ENCODE data around the gene ANKRD17. TPM values are rescaled to one million over a fixed set of nuclear protein-coding genes. Genes with fewer than 3 reads are reported as not detected.

The ANKRD17 gene
- polyA plus RNA-seq, 2 donors = 9.6 to 14.8 TPM

GRCh38 chr4:73248821-73249220 is 9.8 kb downstream of the ANKRD17 start:
- no peaks in the 10 kb centered on the region for H3K36me3 ChIP-seq (ENCODE audit: control insufficient read depth in 2 of 2, insufficient read depth in 2 of 2, low read length in 1 of 2)
- no peaks in the 10 kb centered on the region for H3K9me3 ChIP-seq (ENCODE audit: control insufficient read depth in 2 of 2, insufficient read depth in 1 of 2, low read depth in 1 of 2, low read length in 1 of 2)
- no peak overlapping the region for H3K4me3 ChIP-seq (ENCODE audit: low read depth in 1 of 2, low read length in 2 of 2)
- H3K4me1 ChIP-seq (ENCODE audit: control insufficient read depth in 2 of 2, insufficient read depth in 2 of 2, low read length in 1 of 2) = no peaks in the 10 kb centered on the region
- H3K27ac ChIP-seq (ENCODE audit: low read depth in 2 of 2, low read length in 1 of 2) = no peak overlapping the region
- no peaks in the 10 kb centered on the region for H3K27me3 ChIP-seq (ENCODE audit: control insufficient read depth in 1 of 2, insufficient read depth in 2 of 2, low read length in 2 of 2)

GRCh38 chr4:73248416-73248815 is 10.2 kb downstream of the ANKRD17 start:
- Histone ChIP-seq H3K27me3 (ENCODE audit: control insufficient read depth in 1 of 2, insufficient read depth in 2 of 2, low read length in 2 of 2) (no peaks in the 10 kb centered on the region), H3K9me3 (ENCODE audit: control insufficient read depth in 2 of 2, insufficient read depth in 1 of 2, low read depth in 1 of 2, low read length in 1 of 2) (no peaks in the 10 kb centered on the region), H3K4me1 (ENCODE audit: control insufficient read depth in 2 of 2, insufficient read depth in 2 of 2, low read length in 1 of 2) (no peaks in the 10 kb centered on the region), H3K36me3 (ENCODE audit: control insufficient read depth in 2 of 2, insufficient read depth in 2 of 2, low read length in 1 of 2) (no peaks in the 10 kb centered on the region), H3K4me3 (ENCODE audit: low read depth in 1 of 2, low read length in 2 of 2) (no peak overlapping the region), H3K27ac (ENCODE audit: low read depth in 2 of 2, low read length in 1 of 2) (no peak overlapping the region)
- WGBS, 2 donors = 79 to 94% methylated on average over 1 of the region's 1 CpG

- no peak overlapping the region for H3K4me3 ChIP-seq (ENCODE audit: low read depth in 1 of 2, low read length in 2 of 2)
- no peaks in the 10 kb centered on the region for H3K4me1 ChIP-seq (ENCODE audit: control insufficient read depth in 2 of 2, insufficient read depth in 2 of 2, low read length in 1 of 2)
- H3K27ac ChIP-seq (ENCODE audit: low read depth in 2 of 2, low read length in 1 of 2) = no peak overlapping the region
- H3K9me3 ChIP-seq (ENCODE audit: control insufficient read depth in 2 of 2, insufficient read depth in 1 of 2, low read depth in 1 of 2, low read length in 1 of 2) = no peaks in the 10 kb centered on the region
- no peaks in the 10 kb centered on the region for H3K36me3 ChIP-seq (ENCODE audit: control insufficient read depth in 2 of 2, insufficient read depth in 2 of 2, low read length in 1 of 2)
- H3K27me3 ChIP-seq (ENCODE audit: control insufficient read depth in 1 of 2, insufficient read depth in 2 of 2, low read length in 2 of 2) = no peaks in the 10 kb centered on the region
Measured at GRCh38 chr4:73247100-73247499, 11.5 kb downstream of the ANKRD17 start.

- no peak overlapping the region for H3K27ac ChIP-seq (ENCODE audit: low read depth in 2 of 2, low read length in 1 of 2)
- H3K4me1 ChIP-seq (ENCODE audit: control insufficient read depth in 2 of 2, insufficient read depth in 2 of 2, low read length in 1 of 2) = no peaks in the 10 kb centered on the region
- H3K9me3 ChIP-seq (ENCODE audit: control insufficient read depth in 2 of 2, insufficient read depth in 1 of 2, low read depth in 1 of 2, low read length in 1 of 2) = no peaks in the 10 kb centered on the region
- WGBS, 2 donors = 83 to 88% methylated on average over 2 of the region's 2 CpGs
- H3K36me3 ChIP-seq (ENCODE audit: control insufficient read depth in 2 of 2, insufficient read depth in 2 of 2, low read length in 1 of 2) = no peaks in the 10 kb centered on the region
- no peak overlapping the region for H3K4me3 ChIP-seq (ENCODE audit: low read depth in 1 of 2, low read length in 2 of 2)
- H3K27me3 ChIP-seq (ENCODE audit: control insufficient read depth in 1 of 2, insufficient read depth in 2 of 2, low read length in 2 of 2) = no peaks in the 10 kb centered on the region
Measured at GRCh38 chr4:73245955-73246354, 12.6 kb downstream of the ANKRD17 start.

GRCh38 chr4:73244945-73245601 is 13.5 kb downstream of the ANKRD17 start:
- Histone ChIP-seq H3K4me1 (ENCODE audit: control insufficient read depth in 2 of 2, insufficient read depth in 2 of 2, low read length in 1 of 2) (no peaks in the 10 kb centered on the region), H3K27me3 (ENCODE audit: control insufficient read depth in 1 of 2, insufficient read depth in 2 of 2, low read length in 2 of 2) (no peaks in the 10 kb centered on the region), H3K27ac (ENCODE audit: low read depth in 2 of 2, low read length in 1 of 2) (no peak overlapping the region), H3K4me3 (ENCODE audit: low read depth in 1 of 2, low read length in 2 of 2) (no peak overlapping the region), H3K9me3 (ENCODE audit: control insufficient read depth in 2 of 2, insufficient read depth in 1 of 2, low read depth in 1 of 2, low read length in 1 of 2) (no peaks in the 10 kb centered on the region), H3K36me3 (ENCODE audit: control insufficient read depth in 2 of 2, insufficient read depth in 2 of 2, low read length in 1 of 2) (no peaks in the 10 kb centered on the region)
- WGBS, 2 donors = 85 to 92% methylated on average over 4 of the region's 4 CpGs

GRCh38 chr4:73237044-73237443 is 21.6 kb downstream of the ANKRD17 start:
- no peak overlapping the region for H3K4me3 ChIP-seq (ENCODE audit: low read depth in 1 of 2, low read length in 2 of 2)
- no peaks in the 10 kb centered on the region for H3K4me1 ChIP-seq (ENCODE audit: control insufficient read depth in 2 of 2, insufficient read depth in 2 of 2, low read length in 1 of 2)
- H3K9me3 ChIP-seq (ENCODE audit: control insufficient read depth in 2 of 2, insufficient read depth in 1 of 2, low read depth in 1 of 2, low read length in 1 of 2) = no peaks in the 10 kb centered on the region
- no peaks in the 10 kb centered on the region for H3K36me3 ChIP-seq (ENCODE audit: control insufficient read depth in 2 of 2, insufficient read depth in 2 of 2, low read length in 1 of 2)
- 86 to 88% methylated on average over 2 of the region's 2 CpGs for WGBS, 2 donors
- no peaks in the 10 kb centered on the region for H3K27me3 ChIP-seq (ENCODE audit: control insufficient read depth in 1 of 2, insufficient read depth in 2 of 2, low read length in 2 of 2)
- no peak overlapping the region for H3K27ac ChIP-seq (ENCODE audit: low read depth in 2 of 2, low read length in 1 of 2)

- H3K27me3 ChIP-seq (ENCODE audit: control insufficient read depth in 1 of 2, insufficient read depth in 2 of 2, low read length in 2 of 2) = no peaks in the 10 kb centered on the region
- H3K27ac ChIP-seq (ENCODE audit: low read depth in 2 of 2, low read length in 1 of 2) = no peak overlapping the region
- H3K9me3 ChIP-seq (ENCODE audit: control insufficient read depth in 2 of 2, insufficient read depth in 1 of 2, low read depth in 1 of 2, low read length in 1 of 2) = no peaks in the 10 kb centered on the region
- 95 to 97% methylated on average over 1 of the region's 1 CpG for WGBS, 2 donors
- H3K4me1 ChIP-seq (ENCODE audit: control insufficient read depth in 2 of 2, insufficient read depth in 2 of 2, low read length in 1 of 2) = no peaks in the 10 kb centered on the region
- H3K4me3 ChIP-seq (ENCODE audit: low read depth in 1 of 2, low read length in 2 of 2) = no peak overlapping the region
- no peaks in the 10 kb centered on the region for H3K36me3 ChIP-seq (ENCODE audit: control insufficient read depth in 2 of 2, insufficient read depth in 2 of 2, low read length in 1 of 2)
Measured at GRCh38 chr4:73236151-73236550, 22.4 kb downstream of the ANKRD17 start.

- H3K36me3 ChIP-seq (ENCODE audit: control insufficient read depth in 2 of 2, insufficient read depth in 2 of 2, low read length in 1 of 2) = no peaks in the 10 kb centered on the region
- H3K9me3 ChIP-seq (ENCODE audit: control insufficient read depth in 2 of 2, insufficient read depth in 1 of 2, low read depth in 1 of 2, low read length in 1 of 2) = no peaks in the 10 kb centered on the region
- no peak overlapping the region for H3K4me3 ChIP-seq (ENCODE audit: low read depth in 1 of 2, low read length in 2 of 2)
- H3K4me1 ChIP-seq (ENCODE audit: control insufficient read depth in 2 of 2, insufficient read depth in 2 of 2, low read length in 1 of 2) = no peaks in the 10 kb centered on the region
- H3K27me3 ChIP-seq (ENCODE audit: control insufficient read depth in 1 of 2, insufficient read depth in 2 of 2, low read length in 2 of 2) = no peaks in the 10 kb centered on the region
- H3K27ac ChIP-seq (ENCODE audit: low read depth in 2 of 2, low read length in 1 of 2) = no peak overlapping the region
- 91 to 98% methylated on average over 1 of the region's 1 CpG for WGBS, 2 donors
Measured at GRCh38 chr4:73234712-73235111, 23.9 kb downstream of the ANKRD17 start.

- WGBS, 2 donors = 89 to 92% methylated on average over 8 of the region's 8 CpGs
- Histone ChIP-seq H3K27ac (ENCODE audit: low read depth in 2 of 2, low read length in 1 of 2) (no peak overlapping the region), H3K4me3 (ENCODE audit: low read depth in 1 of 2, low read length in 2 of 2) (no peak overlapping the region)
Measured at GRCh38 chr4:73231518-73232487, 26.8 kb downstream of the ANKRD17 start.

More at GRCh38 chr4:73231518-73232487, 26.8 kb downstream of the ANKRD17 start:
- Histone ChIP-seq H3K4me1 (ENCODE audit: control insufficient read depth in 2 of 2, insufficient read depth in 2 of 2, low read length in 1 of 2) (no peaks in the 10 kb centered on the region), H3K36me3 (ENCODE audit: control insufficient read depth in 2 of 2, insufficient read depth in 2 of 2, low read length in 1 of 2) (no peaks in the 10 kb centered on the region), H3K27me3 (ENCODE audit: control insufficient read depth in 1 of 2, insufficient read depth in 2 of 2, low read length in 2 of 2) (no peaks in the 10 kb centered on the region), H3K9me3 (ENCODE audit: control insufficient read depth in 2 of 2, insufficient read depth in 1 of 2, low read depth in 1 of 2, low read length in 1 of 2) (no peaks in the 10 kb centered on the region)

All from esophagus (tissue), 2 donors.